Body of pancreas (tissue), 4 donors: ENCODE results near the gene CCDC102B. TPM values are rescaled to one million over a fixed set of nuclear protein-coding genes. Genes with fewer than 3 reads are reported as not detected.

Source experiments
- ATAC-seq: fragments of 150-250 bp; one replicate; pipeline ENCODE4 v1.9.1; 2016
- DNase-seq, 4 donors: peaks; one replicate each; pipeline ENCODE4 v3.0.0-alpha.2; 2019
- H3K27ac ChIP-seq, 4 donors: fragments of 200-600 bp; sonication (generic); 1 replicate in 3 of 4; 2 replicates in 1 of 4; pipeline versions ENCODE4 v1.5.1 to v1.6.1; 2016 to 2019; ENCODE audit warnings: mild to moderate bottlenecking in 1 of 4, mixed read lengths in 1 of 4, moderate library complexity in 1 of 4
- H3K27me3 ChIP-seq, 2 donors: fragments of 200-600 bp; sonication (generic); one replicate each; pipeline ENCODE4 v1.6.0; 2016; ENCODE audit warnings: mild to moderate bottlenecking in 1 of 2
- H3K36me3 ChIP-seq, 2 donors: fragments of 200-600 bp; sonication (generic); replicated peaks in 1 of 2; 2 replicates each; pipeline ENCODE4 v1.5.1; 2016; ENCODE audit warnings: low read depth in 2 of 2; ENCODE audit not compliant: insufficient read depth in 1 of 2
- H3K4me1 ChIP-seq: fragments of 200-600 bp; sonication (generic); one replicate; pipeline ENCODE4 v1.6.0; 2016
- H3K4me3 ChIP-seq, 2 donors: fragments of 200-600 bp; sonication (generic); 1 replicate in 1 of 2; 2 replicates in 1 of 2; pipeline ENCODE4 v1.5.1; 2016 to 2019
- H3K9me3 ChIP-seq, 3 donors: fragments of 200-600 bp; sonication (generic); 1 replicate in 2 of 3; 2 replicates in 1 of 3; pipeline ENCODE4 v1.5.1; 2016
- POLR2A ChIP-seq, 3 donors: fragments of 450-650 bp; IDR thresholded peaks; one replicate each; pipeline ENCODE4 v1.6.1; 2016; ENCODE audit warnings: antibody characterized with exemption in 3 of 3, mild to moderate bottlenecking in 2 of 3
- WGBS, 2 donors: methylation state at CpG; one replicate each; pipeline ENCODE4 v1.1.5; 2017; 5-methylcytosine and 5-hydroxymethylcytosine counted together
- intact Hi-C: fragments of 100-400 bp; cut with DNase I; formaldehyde crosslinking; loops from one replicate; pipeline ENCODE4 v1.15.1; 2023
- total RNA-seq, 2 donors: library from RNA; depleted of rRNA; stranded (reverse); fragments of >200 nt; gene quantifications; one replicate each; pipeline ENCODE4 v1.1.0, GENCODE V29; 2016
- TF ChIP-seq, protein P1 (sequence below), 7 experiments: fragments of 450-650 bp in 4 of 7; fragments of 200-600 bp in 3 of 7; sonication (generic) in 3 of 7; IDR thresholded peaks; one replicate each; pipeline ENCODE4 v1.5.1; 2016 to 2019; ENCODE audit warnings: antibody characterized with exemption in 7 of 7

The CCDC102B gene
- total RNA-seq, 2 donors from 2014 or later = 4.9 to 6.3 TPM

DNA sequence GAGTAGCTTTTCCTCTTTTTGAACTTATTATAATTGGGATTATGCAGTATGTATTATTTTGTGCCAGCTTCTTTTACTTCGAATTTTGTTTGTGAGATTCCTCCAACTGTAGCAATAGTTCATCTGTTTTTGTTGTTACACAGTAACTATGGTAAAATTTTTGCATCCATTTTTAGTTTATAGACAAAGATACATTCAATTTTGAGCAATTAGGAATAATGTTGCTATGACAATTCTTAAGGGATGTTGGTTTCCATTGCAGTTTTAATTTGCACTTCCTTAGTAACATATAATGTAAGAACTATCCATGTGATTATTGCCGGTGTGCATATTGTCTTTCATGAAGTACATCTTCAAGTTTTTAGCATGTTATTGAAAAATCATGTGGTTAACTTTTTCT is 20.7 kb downstream of the CCDC102B start:
- Histone ChIP-seq H3K27me3 (no peaks in the 10 kb centered on the region), H3K4me3 (no peak overlapping the region), H3K4me1 (no peaks in the 10 kb centered on the region), H3K36me3 (no peaks in the 10 kb centered on the region), H3K27ac (no peak overlapping the region), H3K9me3 (no peaks in the 10 kb centered on the region)
- intact Hi-C loops = no loop called here
- TF ChIP-seq, protein P1, sequence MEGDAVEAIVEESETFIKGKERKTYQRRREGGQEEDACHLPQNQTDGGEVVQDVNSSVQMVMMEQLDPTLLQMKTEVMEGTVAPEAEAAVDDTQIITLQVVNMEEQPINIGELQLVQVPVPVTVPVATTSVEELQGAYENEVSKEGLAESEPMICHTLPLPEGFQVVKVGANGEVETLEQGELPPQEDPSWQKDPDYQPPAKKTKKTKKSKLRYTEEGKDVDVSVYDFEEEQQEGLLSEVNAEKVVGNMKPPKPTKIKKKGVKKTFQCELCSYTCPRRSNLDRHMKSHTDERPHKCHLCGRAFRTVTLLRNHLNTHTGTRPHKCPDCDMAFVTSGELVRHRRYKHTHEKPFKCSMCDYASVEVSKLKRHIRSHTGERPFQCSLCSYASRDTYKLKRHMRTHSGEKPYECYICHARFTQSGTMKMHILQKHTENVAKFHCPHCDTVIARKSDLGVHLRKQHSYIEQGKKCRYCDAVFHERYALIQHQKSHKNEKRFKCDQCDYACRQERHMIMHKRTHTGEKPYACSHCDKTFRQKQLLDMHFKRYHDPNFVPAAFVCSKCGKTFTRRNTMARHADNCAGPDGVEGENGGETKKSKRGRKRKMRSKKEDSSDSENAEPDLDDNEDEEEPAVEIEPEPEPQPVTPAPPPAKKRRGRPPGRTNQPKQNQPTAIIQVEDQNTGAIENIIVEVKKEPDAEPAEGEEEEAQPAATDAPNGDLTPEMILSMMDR (IDR thresholded peaks at IDR 0.05) = no peak
- TF ChIP-seq POLR2A (IDR thresholded peaks at IDR 0.05) = no peak
- DNase-seq (no peak), ATAC-seq (no peak)
- 40 to 63% methylated on average over 2 of the region's 2 CpGs for WGBS, 2 donors

DNA sequence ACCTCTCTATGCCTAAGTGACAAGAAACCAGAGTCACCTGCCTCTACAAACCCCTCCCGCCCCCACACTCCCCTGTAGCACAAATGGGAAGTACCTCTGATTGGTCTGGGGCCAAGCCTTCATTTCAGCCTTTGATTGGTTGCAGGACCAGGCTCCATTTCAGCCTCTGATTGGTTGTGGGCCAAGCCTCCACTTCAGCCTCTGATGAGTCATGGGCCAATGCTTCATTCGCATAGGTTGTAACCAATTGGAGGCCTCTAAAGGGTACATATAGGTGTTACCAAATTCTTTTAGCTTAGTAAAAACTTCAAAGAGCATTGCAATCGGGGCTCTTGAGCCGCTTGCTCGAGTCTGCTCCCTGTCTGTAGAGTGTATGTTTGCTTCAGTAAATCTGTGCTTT is 25.0 kb downstream of the CCDC102B start:
- H3K36me3 ChIP-seq = no peaks in the 10 kb centered on the region
- 82 to 83% methylated on average over 5 of the region's 5 CpGs for WGBS, 2 donors
- TF ChIP-seq POLR2A (IDR thresholded peaks at IDR 0.05) = no peak
- TF ChIP-seq, protein P1 (IDR thresholded peaks at IDR 0.05) = no peak
- intact Hi-C loops = no loop called here
- no peaks in the 10 kb centered on the region for H3K9me3 ChIP-seq
- ATAC-seq = no peak
- DNase-seq = no peak
- H3K4me3 ChIP-seq = no peak overlapping the region
- no peaks in the 10 kb centered on the region for H3K27me3 ChIP-seq
- no peak overlapping the region for H3K27ac ChIP-seq
- no peaks in the 10 kb centered on the region for H3K4me1 ChIP-seq

DNA sequence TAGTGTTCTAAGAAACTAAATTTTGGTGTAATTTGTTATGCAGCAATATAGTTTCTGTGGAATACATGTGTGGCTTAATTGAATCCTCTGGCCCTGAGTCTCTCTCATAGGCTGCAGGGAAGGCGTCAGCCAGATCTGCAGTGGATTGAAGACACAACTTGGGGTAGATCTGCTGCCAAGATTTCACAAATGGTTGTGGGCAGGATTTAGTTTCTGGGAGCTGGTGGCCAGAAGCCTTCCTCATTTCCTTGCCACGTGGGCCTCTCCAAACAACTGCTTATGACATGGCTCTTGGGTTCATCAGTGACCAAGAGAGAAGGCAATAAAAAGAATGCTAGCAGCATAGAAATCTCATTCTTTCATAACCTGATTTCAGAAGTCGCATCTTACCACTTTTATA is 28.2 kb downstream of the CCDC102B start:
- Histone ChIP-seq H3K9me3 (no peaks in the 10 kb centered on the region), H3K4me3 (no peak overlapping the region), H3K27me3 (no peaks in the 10 kb centered on the region), H3K36me3 (no peaks in the 10 kb centered on the region), H3K4me1 (no peaks in the 10 kb centered on the region), H3K27ac (no peak overlapping the region)
- ATAC-seq (no peak), DNase-seq (no peak)
- intact Hi-C loops = no loop called here
- 63 to 64% methylated on average over 3 of the region's 3 CpGs for WGBS, 2 donors
- TF ChIP-seq, protein P1 (IDR thresholded peaks at IDR 0.05) = no peak
- no peak for TF ChIP-seq POLR2A (IDR thresholded peaks at IDR 0.05)

DNA sequence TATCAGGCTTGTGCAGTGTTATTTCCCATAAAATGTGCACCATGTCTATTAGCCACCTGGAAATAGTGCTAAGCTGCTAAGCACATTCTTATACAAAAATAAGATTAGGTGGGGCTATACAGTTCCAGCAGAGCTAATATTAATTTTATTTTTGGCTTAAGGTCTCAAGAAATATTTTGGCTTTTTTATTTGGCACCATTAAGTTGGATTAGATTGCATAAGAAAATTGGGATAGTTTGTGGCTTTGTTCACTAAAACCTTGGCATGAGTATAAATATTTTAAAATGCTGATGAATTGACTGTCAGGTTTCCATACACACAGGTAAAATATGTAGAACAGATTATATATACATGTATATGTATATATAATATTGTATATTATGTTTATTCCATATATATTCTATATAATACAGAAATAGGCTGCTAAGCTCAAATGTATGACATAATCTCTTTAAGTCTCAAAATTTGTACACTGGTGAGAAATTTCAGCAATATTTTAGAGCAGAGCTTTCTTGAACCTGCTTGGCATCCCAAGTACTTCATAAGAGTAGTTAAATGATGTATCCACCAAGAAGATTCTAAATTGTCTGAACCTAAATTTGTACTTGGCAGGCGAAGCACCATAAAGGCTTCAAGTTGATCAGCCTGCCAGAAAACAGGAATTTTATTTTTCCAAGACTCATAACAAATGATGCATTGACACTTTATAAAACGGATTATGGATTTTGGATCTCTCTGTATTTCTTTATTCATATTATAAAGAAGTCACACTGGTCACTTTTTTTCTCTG is 32.6 kb downstream of the CCDC102B start:
- TF ChIP-seq POLR2A (IDR thresholded peaks at IDR 0.05) = no peak
- TF ChIP-seq, protein P1 (IDR thresholded peaks at IDR 0.05) = no peak
- no peak for ATAC-seq
- 70 to 74% methylated on average over 2 of the region's 2 CpGs for WGBS, 2 donors

DNA sequence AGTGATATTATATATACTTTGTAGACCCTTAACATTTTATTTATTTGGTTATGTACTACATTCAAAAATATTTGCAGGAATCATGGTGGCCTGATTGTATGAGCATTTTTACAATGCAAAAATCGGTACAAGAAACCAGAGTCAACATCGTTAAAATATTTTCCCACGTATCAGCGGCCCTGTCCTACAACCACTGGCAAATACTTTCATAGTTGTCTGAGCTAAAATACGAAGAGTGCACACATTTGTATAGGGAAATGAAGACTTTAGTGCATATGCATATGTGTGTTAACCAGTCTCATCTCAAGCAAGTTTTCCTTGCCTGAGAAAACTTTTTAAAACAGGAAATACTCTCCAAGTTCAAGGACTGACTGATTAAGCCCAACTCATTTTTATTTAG is 35.9 kb downstream of the CCDC102B start:
- no peaks in the 10 kb centered on the region for H3K4me1 ChIP-seq
- H3K4me3 ChIP-seq = no peak overlapping the region
- no peaks in the 10 kb centered on the region for H3K27me3 ChIP-seq
- H3K36me3 ChIP-seq = no peaks in the 10 kb centered on the region
- 39 to 40% methylated on average over 5 of the region's 5 CpGs for WGBS, 2 donors
- no peak overlapping the region for H3K27ac ChIP-seq
- no peaks in the 10 kb centered on the region for H3K9me3 ChIP-seq
- ATAC-seq = no peak
- no peak for DNase-seq
- TF ChIP-seq POLR2A (IDR thresholded peaks at IDR 0.05) = no peak
- TF ChIP-seq, protein P1 (IDR thresholded peaks at IDR 0.05) = no peak
- intact Hi-C loops = no loop called here

More for the DNA sequence above, 32.6 kb downstream of the CCDC102B start:
- no peak overlapping the region for H3K4me3 ChIP-seq
- DNase-seq = no peak
- H3K4me1 ChIP-seq = no peaks in the 10 kb centered on the region
- intact Hi-C loops = no loop called here
- H3K36me3 ChIP-seq = no peaks in the 10 kb centered on the region
- H3K9me3 ChIP-seq = no peaks in the 10 kb centered on the region
- no peaks in the 10 kb centered on the region for H3K27me3 ChIP-seq
- H3K27ac ChIP-seq = no peak overlapping the region
